SU-DHL-6 (cell line): ENCODE results near the gene UGGT2.

Source experiments
- EZH2phosphoT487 ChIP-seq: fragments of 200-600 bp; sonication (generic), shearing (Covaris generic); conservative IDR thresholded peaks from 2 replicates; pipeline ENCODE4 v1.6.1; 2018; ENCODE audit warnings: mild to moderate bottlenecking, antibody characterized with exemption, low read length, moderate library complexity, mixed read lengths
- TF ChIP-seq, protein P1 (sequence below): fragments of 200-600 bp; sonication (generic); IDR thresholded peaks from one replicate; pipeline ENCODE4 v1.5.1; 2017; ENCODE audit warnings: antibody characterized with exemption, mild to moderate bottlenecking, low read length, moderate library complexity; ENCODE audit not compliant: insufficient read depth, poor library complexity, severe bottlenecking

DNA sequence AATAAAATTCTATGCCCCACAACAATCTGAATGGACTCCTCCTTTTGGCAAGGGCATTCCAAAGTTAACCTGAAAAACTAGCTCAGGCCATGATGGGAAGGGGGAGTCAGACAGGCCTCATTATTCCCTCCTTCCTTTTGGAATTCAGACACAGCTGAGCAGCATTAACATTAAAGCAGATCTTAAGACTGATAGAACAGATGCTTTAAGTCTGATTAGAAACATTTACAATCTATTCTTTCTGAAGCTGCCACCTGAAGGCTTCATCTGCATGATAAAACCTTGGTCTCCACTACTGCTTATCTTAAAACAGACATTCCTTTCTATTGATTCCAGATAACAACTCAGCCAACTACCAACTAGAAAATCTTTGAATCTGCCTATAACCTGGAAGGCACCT is 98.9 kb downstream of the UGGT2 start:
- TF ChIP-seq EZH2phosphoT487, result no peak
- TF ChIP-seq, protein P1, sequence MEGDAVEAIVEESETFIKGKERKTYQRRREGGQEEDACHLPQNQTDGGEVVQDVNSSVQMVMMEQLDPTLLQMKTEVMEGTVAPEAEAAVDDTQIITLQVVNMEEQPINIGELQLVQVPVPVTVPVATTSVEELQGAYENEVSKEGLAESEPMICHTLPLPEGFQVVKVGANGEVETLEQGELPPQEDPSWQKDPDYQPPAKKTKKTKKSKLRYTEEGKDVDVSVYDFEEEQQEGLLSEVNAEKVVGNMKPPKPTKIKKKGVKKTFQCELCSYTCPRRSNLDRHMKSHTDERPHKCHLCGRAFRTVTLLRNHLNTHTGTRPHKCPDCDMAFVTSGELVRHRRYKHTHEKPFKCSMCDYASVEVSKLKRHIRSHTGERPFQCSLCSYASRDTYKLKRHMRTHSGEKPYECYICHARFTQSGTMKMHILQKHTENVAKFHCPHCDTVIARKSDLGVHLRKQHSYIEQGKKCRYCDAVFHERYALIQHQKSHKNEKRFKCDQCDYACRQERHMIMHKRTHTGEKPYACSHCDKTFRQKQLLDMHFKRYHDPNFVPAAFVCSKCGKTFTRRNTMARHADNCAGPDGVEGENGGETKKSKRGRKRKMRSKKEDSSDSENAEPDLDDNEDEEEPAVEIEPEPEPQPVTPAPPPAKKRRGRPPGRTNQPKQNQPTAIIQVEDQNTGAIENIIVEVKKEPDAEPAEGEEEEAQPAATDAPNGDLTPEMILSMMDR, result no peak
